GM18519 (cell line): ENCODE data around the gene SLC51A.
"Not testable (repeated sequence)": the region's sequence is repeated elsewhere in the genome, so short reads cannot be mapped to it uniquely, and the experiment has no call there.

Source experiments
- ATAC-seq: cut with Tn5 transposase; IDR thresholded peaks from one replicate; pipeline ENCODE4 v1.9.1; 2021; ENCODE audit warnings: mild to moderate bottlenecking, moderate library complexity; ENCODE audit not compliant: unreplicated experiment, low FRiP score

The SLC51A gene

GRCh38 chr3:196236223-196236622, 19.9 kb downstream of the SLC51A start:
- no peak for ATAC-seq

GRCh38 chr3:196237203-196237602, 20.9 kb downstream of the SLC51A start:
- no peak for ATAC-seq

- ATAC-seq: no peak
These were observed 22.6 kb downstream of the SLC51A start for GRCh38 chr3:196238612-196239560.

GRCh38 chr3:196240424-196240823, 24.1 kb downstream of the SLC51A start:
- no peak for ATAC-seq

- ATAC-seq: no peak
These were observed 25.4 kb downstream of the SLC51A start for GRCh38 chr3:196241704-196242103.

- ATAC-seq: not testable (repeated sequence)
These were observed 27.8 kb downstream of the SLC51A start for GRCh38 chr3:196244166-196244565.

- ATAC-seq: no peak
These were observed 30.4 kb downstream of the SLC51A start for GRCh38 chr3:196246612-196247308.

- ATAC-seq: no peak
These were observed 35.6 kb downstream of the SLC51A start for GRCh38 chr3:196251918-196252317.

GRCh38 chr3:196254376-196255283, 38.3 kb downstream of the SLC51A start:
- no peak for ATAC-seq

- no peak for ATAC-seq
These were observed 39.4 kb downstream of the SLC51A start for GRCh38 chr3:196255776-196256175.

GRCh38 chr3:196260784-196261183, 44.5 kb downstream of the SLC51A start:
- ATAC-seq: no peak

- no peak for ATAC-seq
These were observed 47.5 kb downstream of the SLC51A start for GRCh38 chr3:196263819-196264218.

GRCh38 chr3:196268284-196269163, 52.2 kb downstream of the SLC51A start:
- no peak for ATAC-seq

GRCh38 chr3:196270499-196270898, 54.2 kb downstream of the SLC51A start:
- no peak for ATAC-seq

- ATAC-seq: no peak
These were observed 56.5 kb downstream of the SLC51A start for GRCh38 chr3:196272826-196273225.

- ATAC-seq: no peak
These were observed 57.3 kb downstream of the SLC51A start for GRCh38 chr3:196273655-196274054.

- peak; percentile 91 for ATAC-seq
These were observed 58.3 kb downstream of the SLC51A start for GRCh38 chr3:196274585-196274984.

- no peak for ATAC-seq
These were observed 58.8 kb downstream of the SLC51A start for GRCh38 chr3:196275126-196275525.

GRCh38 chr3:196280689-196281440, 64.5 kb downstream of the SLC51A start:
- no peak for ATAC-seq
